Fibroblast of lung (primary cell): Measurements from ENCODE around the gene WDR43.

ENCODE experiments used
- CTCF ChIP-seq, 2 donors: IDR thresholded peaks in 1 of 2; conservative IDR thresholded peaks in 1 of 2; 1 replicate in 1 of 2; 2 replicates in 1 of 2; pipeline ENCODE4 v1.5.1; 2011 to 2012; ENCODE audit warnings: low read length in 2 of 2, control low read depth in 1 of 2, inconsistent platforms in 1 of 2, low read depth in 1 of 2, mild to moderate bottlenecking in 1 of 2
- EZH2 ChIP-seq: IDR thresholded peaks from 2 replicates; pipeline ENCODE4 v1.5.1; 2012; ENCODE audit warnings: low read length, control low read depth, mild to moderate bottlenecking; ENCODE audit errors: missing control alignments

DNA sequence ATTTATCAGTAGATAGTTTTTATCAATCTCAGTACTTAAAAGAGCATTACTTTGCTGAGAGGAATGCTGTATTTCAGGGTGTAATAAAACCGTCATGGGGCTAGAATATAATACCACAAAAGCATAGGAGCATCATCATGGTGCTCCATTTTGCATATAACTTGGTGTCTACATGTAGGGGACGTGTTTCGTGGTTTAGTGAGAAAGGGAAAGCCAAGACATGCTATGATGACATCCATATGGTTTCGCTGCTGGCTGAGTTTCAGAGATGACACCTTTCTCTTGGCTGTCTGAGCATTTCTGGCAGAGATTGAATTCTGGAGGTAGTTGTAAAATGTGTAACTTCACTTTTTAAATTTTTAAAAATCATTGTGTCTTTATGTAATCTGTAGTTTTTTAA, 32.4 kb downstream of the WDR43 start:
- TF ChIP-seq CTCF (conservative IDR thresholded peaks at IDR 0.05 in 1 of 2, IDR thresholded peaks at IDR 0.05 in 1 of 2; ENCODE audit: low read depth in 1 of 2, low read length in 2 of 2) (no peak), EZH2 (no peak)
